ENCODE measurements around the gene LPAR1. TPM values are rescaled to one million over a fixed set of nuclear protein-coding genes. Genes with fewer than 3 reads are reported as not detected.

LPAR1 gene
- polyA plus RNA-seq, 3 donors = 20.1 to 28.6 (median 22.6) TPM

GRCh38 chr9:110922145-110922544 is 116.1 kb downstream of the LPAR1 start:
- no peak for DNase-seq

GRCh38 chr9:110921705-110922104 is 116.6 kb downstream of the LPAR1 start:
- no peak for DNase-seq

- no peak for DNase-seq
Observed at GRCh38 chr9:110919609-110920008, 118.7 kb downstream of the LPAR1 start.

- DNase-seq = no peak
Observed at GRCh38 chr9:110919050-110919435, 119.2 kb downstream of the LPAR1 start.

- no peak for DNase-seq
Observed at GRCh38 chr9:110918316-110919049, 119.8 kb downstream of the LPAR1 start.

- no peak for DNase-seq
Observed at GRCh38 chr9:110916403-110916802, 121.9 kb downstream of the LPAR1 start.

GRCh38 chr9:110912419-110913291 is 125.6 kb downstream of the LPAR1 start:
- DNase-seq = no peak

- no peak for DNase-seq
Observed at GRCh38 chr9:110911659-110912418, 126.4 kb downstream of the LPAR1 start.

- no peak for DNase-seq
Observed at GRCh38 chr9:110908894-110909293, 129.4 kb downstream of the LPAR1 start.

- DNase-seq = no peak
Observed at GRCh38 chr9:110900917-110901316, 137.4 kb downstream of the LPAR1 start.

- DNase-seq = no peak
Observed at GRCh38 chr9:110900456-110900855, 137.8 kb downstream of the LPAR1 start.

GRCh38 chr9:110898866-110899265 is 139.4 kb downstream of the LPAR1 start:
- no peak for DNase-seq

- no peak for DNase-seq
Observed at GRCh38 chr9:110898358-110898757, 139.9 kb downstream of the LPAR1 start.

- DNase-seq = no peak
Observed at GRCh38 chr9:110897943-110898342, 140.3 kb downstream of the LPAR1 start.

- DNase-seq = peak; percentile 22
Observed at GRCh38 chr9:110895147-110895905, 142.9 kb downstream of the LPAR1 start.

GRCh38 chr9:110894731-110895130 is 143.5 kb downstream of the LPAR1 start:
- DNase-seq = no peak

- no peak for DNase-seq
Observed at GRCh38 chr9:110892689-110893088, 145.6 kb downstream of the LPAR1 start.

GRCh38 chr9:110891760-110892159 is 146.5 kb downstream of the LPAR1 start:
- DNase-seq = no peak

GRCh38 chr9:110890416-110890815 is 147.9 kb downstream of the LPAR1 start:
- no peak for DNase-seq

- no peak for DNase-seq
Observed at GRCh38 chr9:110887276-110887675, 151.0 kb downstream of the LPAR1 start.

GRCh38 chr9:110886832-110887231 is 151.4 kb downstream of the LPAR1 start:
- DNase-seq = no peak

GRCh38 chr9:110880189-110880588 is 158.1 kb downstream of the LPAR1 start:
- peak; percentile 42 for DNase-seq

All from renal pelvis (tissue), 4 donors.